Kidney tubule cell (primary cell): ENCODE measurements around the gene SFXN5.
"Not testable (repeated sequence)": the region's sequence is repeated elsewhere in the genome, so short reads cannot be mapped to it uniquely, and the experiment has no call there.

Experiments
- DNase-seq: peaks from one replicate; pipeline ENCODE4 v3.0.0-alpha.2; 2018; ENCODE audit warnings: low spot score

The SFXN5 gene

DNA sequence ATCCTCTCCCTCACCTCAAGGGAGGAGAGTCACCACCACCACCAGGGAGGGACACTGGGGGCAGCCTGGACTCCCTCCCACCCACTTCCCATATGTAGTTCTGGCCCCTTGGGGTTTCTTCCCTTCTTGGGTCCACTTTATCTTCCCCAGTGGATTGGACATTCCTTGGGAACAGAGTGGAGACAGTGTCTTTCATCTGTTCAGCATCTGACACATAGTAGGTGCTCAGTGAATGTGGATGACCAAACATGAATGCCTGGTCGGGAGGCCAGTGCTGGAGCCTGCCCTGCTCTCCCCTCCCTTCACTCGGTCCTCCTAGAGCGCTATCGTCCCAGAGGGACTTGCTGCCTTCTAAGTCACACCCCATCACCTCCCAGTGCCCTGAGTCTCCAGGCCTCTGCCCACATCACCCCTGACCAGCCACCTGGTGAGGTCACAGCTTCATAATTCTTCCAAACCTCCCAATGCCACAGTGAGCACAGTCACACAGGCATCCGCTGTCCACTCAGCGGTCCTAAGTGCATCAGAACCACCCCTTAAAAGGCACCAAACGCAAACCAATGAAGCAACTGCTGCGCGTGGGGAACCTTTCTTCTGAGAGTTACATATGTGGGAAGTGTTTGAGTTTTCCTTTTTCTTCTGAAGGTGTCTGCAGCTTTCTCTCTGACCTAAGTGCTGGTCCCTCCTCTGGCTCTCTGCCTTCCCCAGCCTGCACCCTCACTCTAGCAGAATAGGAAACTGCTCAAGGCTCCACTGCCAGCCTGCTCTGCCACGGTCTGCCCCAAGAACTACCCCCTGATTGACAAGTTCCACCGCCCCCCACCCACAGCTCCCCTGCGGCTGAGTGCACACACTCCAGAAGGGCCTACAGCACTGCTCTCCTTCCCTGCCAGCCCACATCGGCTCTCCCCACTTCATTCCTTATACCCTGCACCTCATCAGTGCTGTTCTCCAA is 7.2 kb upstream of the SFXN5 start:
- DNase-seq = peak; percentile 56

DNA sequence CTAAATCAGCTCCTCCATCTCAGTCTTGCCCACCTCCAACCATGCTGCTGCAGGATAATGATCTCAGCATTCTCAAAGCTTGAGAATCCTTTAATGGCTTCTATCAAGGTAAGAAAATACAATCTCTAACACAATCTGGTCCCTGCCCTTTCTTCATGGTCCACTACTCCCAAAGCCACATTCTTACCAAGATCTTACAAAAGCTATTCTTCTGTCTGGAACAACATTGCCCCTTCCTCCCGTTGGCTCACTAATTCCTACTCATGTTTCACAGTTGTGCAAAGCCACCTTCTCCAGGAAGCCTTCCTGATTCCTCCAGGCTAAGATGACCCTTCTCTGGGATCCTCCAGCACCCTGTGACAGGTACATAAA is 5.9 kb upstream of the SFXN5 start:
- DNase-seq = peak; percentile 50

DNA sequence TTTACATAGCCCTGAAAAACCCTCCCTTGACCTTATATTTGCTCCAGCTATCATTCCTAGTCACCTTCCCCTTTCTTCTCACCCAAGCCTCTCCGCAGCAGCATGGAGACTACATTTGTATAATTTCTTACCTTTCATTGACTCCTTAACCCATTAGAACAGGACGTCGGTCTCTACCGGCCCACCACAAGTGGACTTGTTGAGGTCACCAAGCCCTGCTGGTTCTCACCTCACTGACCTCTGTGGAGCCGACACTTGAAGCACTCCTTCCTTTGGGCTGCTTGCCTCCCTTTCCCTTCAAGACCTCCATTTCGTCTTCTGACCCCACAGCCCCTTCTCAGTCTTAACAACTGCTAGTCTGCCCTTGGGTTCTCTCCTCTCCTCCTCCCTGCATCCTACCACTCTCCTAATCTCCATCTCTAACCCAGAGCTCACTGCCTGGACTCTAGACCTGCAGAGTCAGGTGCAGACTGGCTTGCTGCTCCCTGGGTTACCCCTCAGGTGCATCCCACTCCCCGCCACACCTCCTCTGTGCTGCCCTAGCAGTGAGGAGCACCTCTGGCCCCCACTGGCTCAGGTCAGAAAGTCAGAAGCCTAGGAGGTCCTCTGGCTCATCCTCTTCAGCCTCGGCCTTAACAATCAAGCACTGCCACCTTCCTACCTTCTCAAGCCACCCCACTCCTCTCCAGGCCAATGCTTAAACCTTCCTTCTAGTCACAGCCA is 5.3 kb upstream of the SFXN5 start:
- no peak for DNase-seq

DNA sequence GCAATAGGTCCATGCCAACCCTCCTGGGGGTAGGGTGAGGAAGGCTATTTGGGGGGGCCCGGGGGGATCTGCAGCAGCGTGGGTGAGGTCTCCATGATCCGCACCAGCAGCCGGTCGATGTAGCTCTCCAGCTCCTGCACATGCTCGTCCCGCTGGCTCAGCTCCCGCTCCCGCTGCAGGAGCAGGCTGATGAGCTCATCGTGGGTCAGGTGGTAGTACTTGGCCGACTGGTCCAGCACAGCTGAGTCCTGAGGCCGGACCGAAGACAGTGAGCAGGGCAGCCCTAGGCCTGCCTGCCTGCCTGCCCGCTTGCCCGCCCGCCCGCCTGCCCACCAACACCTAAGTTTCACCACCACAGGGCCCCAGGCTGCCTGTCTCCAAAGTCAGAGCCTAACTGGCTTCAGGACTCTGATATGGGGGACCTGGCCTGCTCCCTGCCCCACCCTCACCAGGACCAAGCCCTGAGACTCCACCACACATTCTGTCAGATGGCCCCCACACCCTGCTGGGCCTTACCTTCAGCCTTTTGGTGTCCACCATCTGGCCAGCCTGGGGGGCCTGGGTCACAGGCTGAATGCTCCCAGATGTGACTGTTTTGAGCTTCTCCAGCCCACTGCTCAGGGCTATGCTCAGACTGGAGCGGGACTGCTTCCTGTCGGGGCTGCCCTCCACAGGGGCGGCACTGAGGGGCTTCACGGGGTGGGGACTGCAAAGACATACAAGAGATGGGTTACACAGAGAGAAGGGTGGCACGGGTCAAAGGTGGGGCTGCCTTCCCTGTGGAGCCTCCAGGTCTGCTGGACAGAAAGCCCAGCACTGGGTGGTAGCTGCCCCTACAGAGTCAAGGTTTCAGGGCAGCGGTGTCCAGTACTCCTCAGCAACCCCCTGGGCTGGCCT is 4.2 kb upstream of the SFXN5 start:
- peak; percentile 60 for DNase-seq

DNA sequence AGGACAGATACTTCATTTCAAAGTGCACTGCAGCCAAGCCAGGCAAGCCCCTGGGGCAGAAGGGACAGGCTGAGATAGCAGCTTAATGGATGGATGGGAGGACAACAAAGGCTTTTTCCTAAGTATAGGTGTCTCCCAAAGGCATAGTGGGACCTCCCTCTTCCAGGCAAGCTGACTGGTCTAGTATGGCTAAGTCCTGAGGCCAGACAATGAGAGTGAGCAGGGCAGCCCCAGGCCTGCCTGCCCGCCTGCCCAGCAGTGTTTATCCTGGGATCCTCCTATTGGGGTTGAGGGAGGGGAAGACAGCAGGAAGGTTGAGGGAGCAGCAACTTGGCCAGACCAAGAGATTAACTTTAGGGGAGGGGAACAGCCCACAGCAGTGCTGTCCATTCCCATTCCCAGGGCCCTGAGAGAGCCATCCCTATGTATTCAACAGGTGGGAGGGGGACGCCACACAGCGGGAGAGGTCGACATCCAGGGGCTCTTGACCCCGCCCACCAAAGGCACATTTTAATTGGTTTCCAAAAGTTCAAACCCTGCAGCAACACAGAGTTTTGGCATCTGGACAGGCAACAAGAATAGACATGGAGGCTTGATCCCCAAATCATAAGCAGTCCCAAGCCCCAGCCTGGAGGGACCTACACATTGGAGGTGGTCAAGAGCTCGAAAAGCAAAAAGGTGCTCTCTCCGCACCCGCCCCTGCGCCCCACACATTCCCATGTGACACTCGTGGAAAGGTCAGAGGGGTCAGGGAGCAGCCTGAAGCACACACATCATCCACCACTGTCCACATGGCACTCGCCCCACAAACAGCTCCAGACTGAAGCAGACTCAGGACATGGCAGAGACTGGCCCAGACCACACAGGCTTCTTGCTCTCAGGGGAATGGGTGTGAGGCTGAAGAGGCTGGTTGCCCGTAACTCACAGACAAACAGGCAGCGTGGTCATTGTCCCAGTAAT is 2.9 kb upstream of the SFXN5 start:
- DNase-seq = no peak

DNA sequence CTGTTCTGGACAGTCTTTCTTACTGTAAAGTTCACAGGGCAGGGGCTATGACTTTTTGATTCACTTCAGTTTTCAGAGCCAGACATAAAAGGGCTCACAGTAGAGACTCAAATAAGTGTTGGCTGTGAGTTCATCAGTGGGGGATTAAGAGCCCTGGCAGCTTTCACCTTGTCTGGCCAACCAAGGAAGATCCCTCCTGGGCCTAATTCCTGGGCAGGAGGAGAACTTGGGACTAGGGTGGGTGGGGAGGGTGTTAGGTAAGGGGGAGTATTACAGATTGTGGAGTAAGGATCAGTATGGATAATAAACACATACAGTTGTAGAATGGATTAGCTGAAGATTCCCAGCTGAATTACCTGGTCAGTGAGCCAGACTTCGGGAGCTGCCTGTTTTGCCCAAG is 904 bp upstream of the SFXN5 start:
- no peak for DNase-seq

DNA sequence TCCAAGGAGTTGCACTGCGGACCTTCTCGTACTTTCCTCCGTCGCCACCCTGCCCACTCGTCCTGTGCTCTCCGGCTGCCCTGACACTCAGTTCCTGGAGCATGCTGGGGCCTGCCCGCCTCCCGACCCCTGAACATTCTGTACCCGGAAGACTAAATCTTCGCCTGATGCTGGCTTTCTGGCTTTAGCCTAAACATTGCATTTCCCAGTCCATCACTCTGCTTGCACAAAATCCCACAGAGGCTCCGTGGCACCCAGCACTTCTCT is 550 bp upstream of the SFXN5 start:
- no peak for DNase-seq

DNA sequence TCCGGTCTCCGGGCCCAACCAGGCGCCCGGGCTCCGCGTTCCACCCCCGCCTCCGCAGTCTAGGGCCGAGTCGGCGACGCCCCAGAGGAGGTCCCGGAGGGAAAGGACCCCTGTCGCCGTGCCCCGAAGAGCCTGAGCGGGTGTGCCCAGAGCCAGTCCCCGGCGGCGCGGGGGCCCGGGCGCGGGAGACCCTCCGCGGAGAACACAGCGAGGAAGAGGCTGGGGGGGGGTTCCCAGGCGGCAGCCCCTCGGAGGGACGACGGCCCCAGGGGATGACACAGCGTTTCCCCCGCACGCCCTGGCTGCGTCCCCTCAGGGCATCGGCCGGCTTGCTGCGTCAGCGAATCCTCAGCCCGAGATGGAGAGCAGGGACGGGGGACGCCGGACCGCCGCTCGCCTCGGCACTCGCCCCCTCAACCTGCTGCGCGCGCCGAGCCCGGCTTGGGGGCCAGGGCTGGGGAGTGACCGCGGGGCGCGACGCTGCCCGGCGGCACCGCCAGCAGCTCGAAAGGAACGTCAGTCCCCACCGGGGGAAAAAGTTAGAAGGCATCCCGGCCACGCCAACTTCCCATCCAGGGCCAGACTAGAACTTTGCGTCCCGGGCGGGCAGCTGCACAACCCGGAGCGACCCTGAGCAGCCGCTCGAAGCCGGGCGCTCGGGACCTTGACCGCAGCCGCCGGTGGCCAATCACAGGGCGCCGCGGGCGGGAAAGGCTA is 711 bp downstream of the SFXN5 start:
- DNase-seq = peak; percentile 21

DNA sequence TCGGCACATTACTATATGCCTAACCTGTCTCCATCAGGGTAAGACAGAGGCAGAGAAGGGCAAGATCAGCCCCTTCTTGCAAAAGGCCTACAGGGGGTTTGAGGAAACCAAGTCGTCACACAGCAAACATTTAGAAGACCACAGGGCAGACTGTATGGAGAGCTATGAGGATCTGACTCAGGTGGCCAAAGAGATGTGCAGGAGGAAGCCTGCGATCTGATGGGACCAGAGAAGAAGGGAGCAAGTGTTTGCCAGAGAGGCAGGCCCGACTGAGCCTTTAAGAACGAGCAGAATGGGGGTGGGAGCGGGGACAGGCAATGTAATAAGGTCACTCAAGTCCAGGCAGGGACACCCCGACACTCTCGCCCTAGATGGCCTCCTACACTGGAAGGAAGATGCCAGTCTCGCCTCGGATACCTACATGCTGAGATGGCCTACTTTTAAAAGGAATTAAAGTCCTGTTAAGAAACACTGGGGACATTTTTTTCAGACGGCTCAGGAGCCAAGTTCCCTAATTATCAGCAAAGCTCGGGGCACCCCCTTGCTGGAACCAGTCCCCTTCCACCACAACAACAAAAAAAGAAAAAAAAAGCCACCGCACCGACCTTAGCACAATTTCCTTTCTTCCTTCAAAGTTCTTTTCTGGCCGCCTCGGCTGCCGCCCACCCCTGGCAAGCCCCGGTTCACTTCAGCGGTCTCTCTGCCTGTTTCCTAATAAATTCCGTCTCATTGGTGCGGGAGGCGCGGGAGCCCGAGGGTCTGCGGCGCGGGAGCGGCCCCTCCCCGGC is 1.5 kb downstream of the SFXN5 start:
- DNase-seq = peak; percentile 24

DNA sequence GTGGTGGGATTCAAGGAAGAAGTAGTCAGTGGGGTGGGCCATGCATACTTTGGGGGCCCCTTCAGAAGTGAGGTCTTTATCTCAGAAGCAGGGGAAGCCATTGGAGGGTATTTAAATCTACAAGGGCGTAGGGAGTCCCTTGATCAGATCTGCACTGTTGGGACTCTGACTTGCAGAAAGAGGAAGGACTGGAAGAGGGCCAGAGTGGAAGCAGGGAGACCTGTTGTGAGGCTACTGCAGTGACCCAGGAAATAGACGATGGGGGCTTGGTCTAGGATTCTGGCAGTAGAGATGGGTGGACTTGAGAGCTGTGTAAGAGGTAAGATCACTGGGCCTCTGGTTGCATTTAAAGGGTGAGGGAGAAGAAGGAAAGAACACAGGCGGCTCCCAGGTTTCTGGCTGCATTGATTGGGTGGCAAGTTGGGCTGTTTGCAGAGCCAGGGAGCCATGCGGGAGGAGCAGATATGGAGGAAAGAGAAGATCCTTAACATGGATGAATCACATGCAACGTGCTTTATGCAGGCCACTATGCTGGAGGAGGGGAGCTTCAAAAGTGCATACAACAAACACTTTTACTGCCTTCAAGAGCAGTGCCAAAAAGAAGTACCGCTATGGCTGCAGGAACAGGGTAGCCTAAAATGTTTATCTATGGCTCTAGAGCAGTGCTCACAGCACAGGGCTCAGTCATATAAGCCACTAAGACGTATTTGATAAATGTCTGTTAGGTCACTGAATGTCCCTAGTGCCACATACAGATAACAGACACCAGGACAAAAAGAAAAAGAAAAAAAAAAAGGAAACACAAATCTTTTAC is 2.3 kb downstream of the SFXN5 start:
- DNase-seq = no peak

DNA sequence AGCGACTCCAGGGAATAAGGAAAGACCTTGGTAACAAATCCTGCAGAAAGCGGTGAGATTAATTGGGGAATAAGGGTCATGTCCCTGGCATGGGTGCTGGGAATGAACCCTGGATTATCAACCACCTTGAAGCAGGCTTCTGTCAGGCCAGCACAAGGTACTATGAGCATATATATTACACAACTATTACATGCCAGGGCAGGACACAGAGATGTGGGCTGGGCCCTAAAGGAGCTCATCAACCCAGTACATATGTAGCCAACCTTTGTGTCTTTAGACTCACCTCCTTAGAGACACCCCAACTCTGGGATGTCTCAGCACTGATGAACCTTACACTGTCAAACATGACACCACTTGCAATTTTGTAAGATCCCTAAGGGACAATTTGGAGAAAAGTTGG is 3.4 kb downstream of the SFXN5 start:
- no peak for DNase-seq

DNA sequence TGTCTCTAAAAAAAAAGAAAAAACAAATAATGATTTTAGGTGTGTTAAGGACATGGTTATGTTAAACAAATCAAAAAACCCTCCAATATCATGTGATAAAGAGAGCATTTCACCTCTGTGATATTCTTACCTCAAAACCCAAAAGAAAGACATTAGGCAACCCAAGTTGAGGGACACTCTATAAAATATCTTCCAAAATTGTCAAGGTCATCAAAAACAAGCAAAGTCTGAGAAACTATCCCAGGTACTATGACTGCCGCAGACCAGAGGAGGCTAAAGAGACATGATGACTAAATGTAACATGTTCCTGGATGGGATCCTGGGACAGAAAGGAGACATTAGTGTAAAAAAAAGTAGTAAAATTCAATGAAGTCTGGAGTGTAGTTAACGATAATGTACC is 4.5 kb downstream of the SFXN5 start:
- DNase-seq = no peak

DNA sequence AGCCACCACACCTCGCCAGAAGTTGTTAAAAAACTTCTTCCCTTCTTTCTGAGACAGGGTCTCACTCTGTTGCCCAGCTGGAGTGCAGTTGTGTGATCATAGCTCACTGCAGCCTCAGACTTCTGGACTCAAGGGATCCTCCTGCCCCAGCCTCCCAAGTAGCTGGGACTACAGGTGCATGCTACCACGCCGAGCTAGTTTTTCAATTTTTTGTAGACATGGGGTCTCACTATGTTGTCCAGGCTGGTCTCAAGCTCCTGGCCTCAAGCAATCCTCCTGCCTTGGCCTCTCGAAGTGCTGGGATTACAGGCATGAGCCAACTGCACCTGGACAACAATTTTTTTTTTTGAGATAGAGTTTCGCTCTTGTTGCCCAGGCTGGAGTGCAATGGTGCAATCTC is 6.4 kb downstream of the SFXN5 start:
- not testable (repeated sequence) for DNase-seq

DNA sequence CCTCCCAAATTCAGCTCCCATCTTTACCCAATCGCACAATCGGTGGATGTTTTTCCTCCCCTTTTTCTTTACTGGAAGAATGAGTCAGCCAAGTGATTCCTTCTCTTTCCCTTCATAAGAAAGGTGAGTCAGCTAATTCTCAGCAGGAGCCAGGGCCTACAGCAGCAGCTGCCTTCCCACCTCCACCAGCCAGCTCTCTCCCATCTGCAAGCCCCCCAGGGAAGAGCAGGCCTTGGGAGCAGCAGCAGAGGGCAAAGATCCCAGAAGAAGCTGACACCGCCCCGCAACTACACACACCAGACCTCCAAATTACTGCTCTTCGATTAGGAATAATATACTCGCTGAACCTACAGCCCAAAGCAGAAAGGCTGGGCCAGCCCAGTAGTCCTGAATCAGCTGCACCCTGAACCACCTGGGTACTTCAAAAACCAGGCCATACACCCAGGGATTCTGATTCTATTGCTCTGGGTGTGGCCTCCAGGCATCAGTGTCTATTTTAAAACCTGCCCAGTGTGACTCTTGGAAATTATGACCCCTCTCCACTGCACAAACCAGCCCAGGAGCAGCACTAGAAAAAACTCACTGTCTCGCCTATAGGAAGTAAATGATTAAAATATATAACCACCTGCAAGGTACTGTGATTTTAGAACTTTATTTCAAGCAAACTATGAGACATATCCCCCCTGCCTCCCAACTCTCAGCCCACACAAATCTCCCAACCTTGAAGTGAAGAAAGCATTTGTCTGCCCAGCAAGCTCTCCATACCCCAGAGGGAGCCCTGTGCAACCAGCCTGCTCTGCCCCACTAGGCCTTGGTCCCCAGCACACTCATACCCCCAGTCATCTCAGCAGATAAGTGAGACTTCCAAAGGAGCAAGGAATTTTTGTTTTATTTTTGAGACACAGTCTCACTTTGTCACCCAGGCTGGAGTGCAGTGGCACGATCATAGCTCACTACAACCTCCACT is 7.3 kb downstream of the SFXN5 start:
- DNase-seq = peak; percentile 81

DNA sequence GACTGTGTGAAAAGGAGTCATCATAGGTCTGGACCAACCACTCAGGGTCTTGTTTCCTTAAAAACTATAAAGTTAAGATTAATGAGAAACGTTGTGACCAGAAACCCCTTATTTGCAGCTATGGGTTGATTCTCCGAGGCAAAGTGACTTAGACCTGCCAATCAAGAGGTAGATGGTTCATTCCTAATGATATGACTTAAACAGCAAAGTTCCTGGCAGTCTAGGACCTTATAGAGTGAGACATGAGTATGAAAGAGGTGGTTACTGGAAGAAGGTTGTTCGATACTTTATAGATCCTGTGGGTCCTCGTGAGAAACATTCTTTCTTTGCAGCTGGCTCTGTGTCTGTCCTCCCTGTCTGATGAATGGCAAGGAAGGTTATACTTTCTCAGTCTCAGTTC is 8.0 kb downstream of the SFXN5 start:
- DNase-seq = no peak

DNA sequence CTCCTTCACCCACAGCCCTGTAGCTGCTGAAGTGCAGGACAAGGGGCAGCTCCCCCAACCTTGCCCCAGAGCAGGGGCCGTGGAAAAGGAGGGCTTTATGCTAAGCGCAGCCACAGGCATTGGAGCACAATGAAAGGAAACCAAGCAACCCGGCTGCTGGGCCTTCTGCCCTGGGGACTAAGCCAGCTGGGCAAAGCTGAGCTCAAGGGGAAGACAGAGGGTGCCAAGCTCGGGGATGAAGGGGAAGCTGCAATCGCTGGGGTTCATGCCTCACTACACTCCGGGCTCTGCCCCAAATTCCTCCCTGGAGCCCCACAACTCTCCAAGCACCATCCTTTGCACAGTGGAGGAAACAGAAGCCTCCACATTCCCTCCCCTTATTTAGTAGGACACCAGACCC is 12.4 kb downstream of the SFXN5 start:
- DNase-seq = no peak

DNA sequence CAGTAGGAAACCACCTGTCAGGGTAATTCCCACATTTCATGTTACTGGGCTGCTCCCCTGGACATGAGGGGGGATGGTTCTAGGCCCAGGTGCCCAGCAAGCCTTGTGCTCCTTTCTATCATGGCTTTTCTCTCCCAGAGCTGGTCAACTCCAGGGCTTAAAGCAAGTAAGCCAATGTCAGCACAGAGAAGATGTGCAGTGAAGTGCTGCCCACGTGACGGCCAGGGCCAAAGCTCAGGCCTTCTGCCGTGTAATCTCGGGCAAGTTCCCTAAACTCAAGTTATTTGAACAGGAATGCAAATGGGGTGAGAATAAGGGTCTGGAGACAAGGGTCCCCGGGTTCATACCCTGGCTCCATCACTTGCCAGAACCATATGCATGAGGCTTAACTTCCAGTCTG is 16.5 kb downstream of the SFXN5 start:
- no peak for DNase-seq
